GM19193 (cell line): ENCODE results near the gene MCRIP2.
A peak's percentile ranks its signal among the peaks of the same experiment; 100 is the strongest.

ENCODE experiments used
- POLR2A ChIP-seq: IDR thresholded peaks from 4 replicates; pipeline ENCODE4 v1.6.1; 2011; ENCODE audit not compliant: insufficient read depth, insufficient read length; ENCODE audit errors: extremely low read depth

MCRIP2 gene

GRCh38 chr16:634051-634670 lies 7.5 kb upstream of the MCRIP2 start:
- no peak for TF ChIP-seq POLR2A

GRCh38 chr16:634996-635395 lies 6.6 kb upstream of the MCRIP2 start:
- TF ChIP-seq POLR2A, result no peak

- TF ChIP-seq POLR2A, result no peak
These were observed 5.9 kb upstream of the MCRIP2 start for GRCh38 chr16:635573-636205.

GRCh38 chr16:636206-637080 lies 5.2 kb upstream of the MCRIP2 start, which contains the start of gene METTL26:
METTL26 (minus strand) TSS chr16:636305; CDS start chr16:636290, 15 bp downstream.
- TF ChIP-seq POLR2A, result peak; percentile 79

DNA sequence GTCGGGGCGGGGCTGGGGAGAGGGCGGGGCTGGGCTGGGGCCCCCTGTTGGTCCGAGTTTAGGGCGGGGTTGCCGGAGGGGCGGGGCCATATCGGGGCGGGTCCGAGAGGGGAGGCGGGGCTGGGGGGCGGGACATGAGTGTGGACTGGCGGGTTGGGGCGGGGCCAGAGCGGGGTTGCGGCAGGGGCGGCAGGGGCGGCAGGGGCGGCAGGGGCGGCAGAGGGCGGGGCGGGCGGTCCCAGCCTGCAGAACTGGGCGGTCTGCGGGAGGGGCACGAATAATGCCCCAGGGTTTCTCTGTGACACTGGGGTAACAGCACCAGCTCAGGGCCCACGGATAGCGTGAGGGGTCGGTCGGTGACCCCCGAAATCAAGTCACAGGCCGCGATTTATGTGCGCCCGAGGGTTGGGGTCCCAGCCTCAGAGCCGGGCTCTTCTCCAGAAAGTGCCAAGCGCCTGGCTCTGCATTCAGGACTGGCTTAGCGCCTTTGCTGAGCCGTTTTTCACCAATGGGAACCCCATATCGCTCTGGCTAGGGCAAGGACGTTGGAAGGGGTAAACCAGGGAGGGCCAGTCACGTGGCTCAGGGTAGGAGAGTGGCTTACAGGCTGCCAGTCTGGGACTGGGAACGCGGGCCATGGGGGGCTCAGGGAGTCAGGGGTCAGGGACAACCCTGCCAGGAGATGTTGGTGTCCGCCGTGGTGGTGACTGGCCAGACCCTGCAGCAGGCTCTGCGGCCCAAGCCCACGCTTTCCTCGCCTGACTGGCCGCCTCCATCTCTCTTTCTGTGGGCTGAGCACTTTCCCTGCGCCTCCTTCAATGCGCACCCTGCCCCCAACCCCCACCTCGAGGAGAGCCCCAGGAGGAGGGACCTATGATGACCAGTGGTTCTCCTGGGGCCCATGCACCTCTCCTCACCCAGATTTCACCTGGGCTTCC lies 4.3 kb upstream of the MCRIP2 start:
- TF ChIP-seq POLR2A, result no peak

- no peak for TF ChIP-seq POLR2A
These were observed 3.5 kb upstream of the MCRIP2 start for GRCh38 chr16:638034-638543.

DNA sequence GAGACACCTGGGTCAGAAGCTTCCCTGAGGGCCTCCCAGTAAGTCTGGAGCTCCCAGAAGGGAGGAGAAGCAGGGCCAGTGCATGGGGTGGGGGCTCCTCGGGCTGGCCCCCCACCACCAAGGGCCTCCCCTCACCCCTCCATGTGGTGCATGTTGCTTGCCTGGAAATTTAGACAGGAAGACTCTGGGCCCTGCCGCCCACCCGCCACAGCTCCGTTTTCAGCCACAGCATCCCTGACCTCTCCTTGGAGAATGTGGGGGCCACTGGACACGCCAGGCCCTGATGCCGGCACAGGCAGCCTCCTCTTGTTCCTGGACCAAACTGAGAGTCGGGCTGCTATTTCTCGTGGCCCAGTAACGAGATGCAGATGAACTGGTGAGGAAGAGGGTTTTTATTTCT lies 2.8 kb upstream of the MCRIP2 start:
- no peak for TF ChIP-seq POLR2A

GRCh38 chr16:640614-641013 lies 1.0 kb upstream of the MCRIP2 start:
- TF ChIP-seq POLR2A, result no peak

GRCh38 chr16:642189-643049 lies 791 bp downstream of the MCRIP2 start:
- TF ChIP-seq POLR2A, result peak; percentile 22

GRCh38 chr16:643050-643368 lies 1.4 kb downstream of the MCRIP2 start:
- TF ChIP-seq POLR2A, result no peak

- TF ChIP-seq POLR2A, result no peak
These were observed 2.9 kb downstream of the MCRIP2 start for GRCh38 chr16:644556-644955.

DNA sequence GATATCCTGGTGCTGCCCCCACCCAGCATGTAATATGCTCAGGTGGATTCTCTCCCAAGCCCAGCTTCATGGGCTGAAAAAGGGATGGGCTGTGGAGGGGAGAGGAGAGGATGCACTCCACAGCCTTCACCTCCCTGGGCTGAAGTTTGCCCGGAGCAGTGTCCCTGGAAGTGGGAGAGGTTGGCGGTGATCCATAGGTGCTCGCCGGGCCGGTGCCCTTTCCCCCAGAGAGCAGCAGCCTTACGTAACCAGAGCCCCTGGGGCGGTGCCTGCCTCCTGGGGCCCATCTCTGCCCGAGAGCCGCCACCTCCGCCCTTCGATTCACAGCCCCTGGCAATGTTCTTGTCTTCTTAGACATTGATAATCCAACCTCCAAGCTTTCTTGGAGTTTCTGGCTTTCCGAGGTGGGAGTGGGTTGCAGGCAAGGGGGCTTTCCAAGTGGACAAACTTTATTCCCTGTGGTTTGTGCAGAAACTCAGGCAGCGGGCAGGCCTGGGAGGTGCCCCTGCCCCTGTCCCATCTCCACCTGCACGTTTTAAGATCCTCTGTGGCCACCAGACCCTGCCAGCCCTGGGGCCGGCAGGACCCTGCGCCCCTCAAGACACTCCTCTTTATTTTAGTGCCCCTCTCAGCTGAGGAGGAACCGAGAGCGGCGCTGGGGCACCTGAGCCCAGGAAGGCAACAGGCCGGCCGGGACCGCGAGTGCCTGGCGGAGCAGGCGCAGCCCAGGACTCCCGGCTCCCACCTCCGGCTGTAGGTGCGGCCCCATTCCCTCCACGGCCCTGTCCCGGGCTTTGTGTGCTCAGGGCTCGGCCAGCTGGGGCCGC lies 4.4 kb downstream of the MCRIP2 start:
- TF ChIP-seq POLR2A, result no peak

DNA sequence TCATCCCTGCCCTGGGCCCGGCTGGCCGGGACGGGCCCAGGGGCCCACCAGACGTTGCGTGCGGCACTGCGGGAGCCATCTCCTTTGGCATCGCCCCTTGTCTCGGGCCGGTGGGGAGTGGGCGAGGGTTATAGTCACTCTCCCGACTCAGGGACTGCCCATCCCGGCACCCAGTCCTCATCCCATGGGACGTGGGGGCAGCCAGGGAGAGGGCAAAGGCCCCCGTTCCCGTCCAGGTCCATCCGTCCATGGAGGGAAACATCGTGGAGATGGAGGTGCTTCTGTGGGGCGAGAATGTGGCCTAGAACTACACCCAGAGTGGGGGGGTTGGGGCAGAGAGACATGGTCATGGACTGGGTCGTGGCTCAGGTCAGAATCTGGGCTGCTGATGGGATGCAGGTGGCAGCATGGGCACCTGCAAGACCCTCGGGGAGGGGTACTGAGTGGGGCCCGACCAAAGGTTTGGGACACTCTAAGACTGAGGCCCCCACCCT lies 5.1 kb downstream of the MCRIP2 start:
- no peak for TF ChIP-seq POLR2A
